CD4-positive, alpha-beta T cell (primary cell): ENCODE data around the gene CCT7. TPM values are rescaled to one million over a fixed set of nuclear protein-coding genes. Genes with fewer than 3 reads are reported as not detected.

Source experiments
- ATAC-seq: fragments of 200-7000 bp; cut with Tn5 transposase; one replicate; pipeline ENCODE4 v1.10.0; 2022; ENCODE audit warnings: mild to moderate bottlenecking; ENCODE audit not compliant: poor library complexity
- CTCF ChIA-PET: fragments of 350-600 bp; sonication (Branson Sonifier 250); formaldehyde crosslinking; loops from one replicate; lab custom pipeline; 2021; ENCODE audit warnings: antibody characterized with exemption, inconsistent platforms; lab: Charles Lee
- POLR2A ChIA-PET: fragments of 350-600 bp; sonication (Branson Sonifier 250); formaldehyde crosslinking; loops from one replicate; lab custom pipeline; 2021; ENCODE audit warnings: antibody characterized with exemption, inconsistent platforms; lab: Charles Lee
- DNase-seq, 14 experiments: peaks; one replicate each; pipeline ENCODE4 v3.0.0-alpha.2; 2013 to 2020; ENCODE audit warnings: mixed read lengths in 2 of 14
- H3K27ac ChIP-seq, 2 donors: one replicate each; pipeline versions ENCODE4 v1.5.1 to v1.7.0; 2013; ENCODE audit warnings: low read length in 2 of 2, low read depth in 1 of 2, mild to moderate bottlenecking in 1 of 2
- H3K27me3 ChIP-seq, 2 experiments: 1 replicate in 1 of 2; 2 replicates in 1 of 2; pipeline versions ENCODE4 v1.6.1 to v1.7.0; 2013; ENCODE audit warnings: low read length in 2 of 2, control low read depth in 1 of 2, mild to moderate bottlenecking in 1 of 2, moderate library complexity in 1 of 2; ENCODE audit not compliant: insufficient read depth in 2 of 2, control insufficient read depth in 1 of 2
- H3K36me3 ChIP-seq: one replicate; pipeline ENCODE4 v1.6.1; 2013; ENCODE audit warnings: low read length, control low read depth; ENCODE audit not compliant: insufficient read depth
- H3K4me1 ChIP-seq: one replicate; pipeline ENCODE4 v1.6.1; 2013; ENCODE audit warnings: low read length, control low read depth; ENCODE audit not compliant: insufficient read depth
- H3K4me3 ChIP-seq: one replicate; pipeline ENCODE4 v1.5.1; 2013; ENCODE audit warnings: mild to moderate bottlenecking, low read length, moderate library complexity
- H3K9me3 ChIP-seq, 2 experiments: 1 replicate in 1 of 2; 2 replicates in 1 of 2; pipeline versions ENCODE4 v1.6.1 to v1.7.0; 2013; ENCODE audit warnings: low read length in 2 of 2, mild to moderate bottlenecking in 2 of 2, control low read depth in 1 of 2, moderate library complexity in 1 of 2; ENCODE audit not compliant: control insufficient read depth in 1 of 2, insufficient read depth in 1 of 2
- H3K27ac Mint-ChIP-seq: one replicate; pipeline ENCODE4 v1.8.0; 2020; ENCODE audit warnings: mixed read lengths
- H3K27me3 Mint-ChIP-seq: one replicate; pipeline ENCODE4 v1.8.0; 2021; ENCODE audit warnings: mixed read lengths
- H3K36me3 Mint-ChIP-seq: one replicate; pipeline ENCODE4 v1.8.0; 2021; ENCODE audit warnings: low read depth, mixed read lengths
- H3K4me1 Mint-ChIP-seq: one replicate; pipeline ENCODE4 v1.8.0; 2021; ENCODE audit warnings: low read depth, mixed read lengths
- H3K4me3 Mint-ChIP-seq: one replicate; pipeline ENCODE4 v1.8.0; 2020; ENCODE audit warnings: mild to moderate bottlenecking, mixed read lengths
- H3K9me3 Mint-ChIP-seq: one replicate; pipeline ENCODE4 v1.8.0; 2020; ENCODE audit warnings: mixed read lengths
- CTCF ChIP-seq: fragments of 200-600 bp; IDR thresholded peaks from one replicate; pipeline ENCODE4 v1.8.0; 2022; ENCODE audit warnings: antibody characterized with exemption, mild to moderate bottlenecking
- intact Hi-C, 2 experiments: fragments of 100-400 bp; cut with DNase I in 1 of 2; cut with micrococcal nuclease in 1 of 2; formaldehyde crosslinking; loops; one replicate each; pipeline versions ENCODE4 v1.15.1 to v1.9.0; 2023 to 2025; cut with DNase I, micrococcal nuclease
- total RNA-seq, 174 experiments: library from RNA in 2 of 174; stranded (reverse) in 2 of 174; gene quantifications; one replicate each; pipeline ENCODE4 v1.2.3 and lab custom pipeline; 2021 to 2026

Gene CCT7
- total RNA-seq, 2 experiments from 2014 or later, result 86.9 to 96.9 TPM

- Histone ChIP-seq H3K9me3 (no peaks in the 10 kb centered on the region), H3K4me3 (no peak overlapping the region), H3K4me1 (peaks cover 10% of the 10 kb centered on the region), H3K36me3 (peaks cover 59% of the 10 kb centered on the region), H3K27me3 (no peaks in the 10 kb centered on the region), H3K27ac (no peak overlapping the region)
- no peak for DNase-seq
- no peaks in the 10 kb centered on the region for H3K27me3 Mint-ChIP-seq
- CTCF ChIA-PET, result no interaction called here
- no peaks in the 10 kb centered on the region for H3K9me3 Mint-ChIP-seq
- no peak overlapping the region for H3K4me3 Mint-ChIP-seq
- no peaks in the 10 kb centered on the region for H3K4me1 Mint-ChIP-seq
- TF ChIP-seq CTCF, result no peak
- intact Hi-C loops, result no loop called here
- peak overlapping the region; percentile 24 for H3K27ac Mint-ChIP-seq
- no peak for ATAC-seq
- POLR2A ChIA-PET, result interaction anchor here (2.5 kb wide), 1 partner anchor 19 kb away, joined by 10 read pairs; the partner anchor contains the start of gene CCT7
- peaks cover 57% of the 10 kb centered on the region for H3K36me3 Mint-ChIP-seq
These were observed 19.3 kb downstream of the CCT7 start for GRCh38 chr2:73253400-73253799.

DNA sequence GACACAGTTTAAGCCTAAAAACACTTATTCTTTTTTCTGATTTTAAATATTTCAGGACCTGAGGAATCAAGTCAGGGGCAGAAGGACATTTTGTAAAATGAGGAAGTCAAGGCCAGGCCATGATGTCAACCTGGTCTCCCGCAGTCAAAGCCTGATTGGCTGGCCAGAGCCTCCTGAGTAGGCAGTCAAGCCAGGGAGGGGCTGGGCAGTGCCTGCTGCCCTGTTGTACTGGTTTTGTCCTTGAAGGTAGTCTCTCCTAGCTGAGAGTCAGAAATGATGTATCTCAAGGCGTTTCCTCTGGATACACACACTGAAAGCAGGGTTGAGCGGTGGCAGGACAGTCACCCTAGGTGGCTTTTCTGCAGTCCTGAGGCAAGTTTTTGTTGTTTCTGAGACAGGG is 19.8 kb downstream of the CCT7 start:
- Mint-ChIP-seq H3K36me3 (peaks cover 53% of the 10 kb centered on the region), H3K27me3 (no peaks in the 10 kb centered on the region), H3K4me1 (no peaks in the 10 kb centered on the region), H3K9me3 (no peaks in the 10 kb centered on the region), H3K4me3 (no peak overlapping the region), H3K27ac (no peak overlapping the region)
- Histone ChIP-seq H3K27ac (no peak overlapping the region), H3K4me3 (no peak overlapping the region), H3K27me3 (no peaks in the 10 kb centered on the region), H3K9me3 (no peaks in the 10 kb centered on the region), H3K36me3 (peaks cover 54% of the 10 kb centered on the region), H3K4me1 (peaks cover 13% of the 10 kb centered on the region)
- intact Hi-C loops, result no loop called here
- no peak for DNase-seq
- no peak for TF ChIP-seq CTCF
- ChIA-PET POLR2A (interaction anchor here (1.1 to 2.5 kb wide), 2 partner anchors 20 to 36 kb away, joined by 3 to 10 read pairs; partner anchors contain the start of gene CCT7), CTCF (no interaction called here)
- no peak for ATAC-seq

GRCh38 chr2:73254343-73255006 is 20.4 kb downstream of the CCT7 start:
- POLR2A ChIA-PET, result interaction anchor here (1.1 to 2.5 kb wide), 2 partner anchors 20 to 35 kb away, joined by 3 to 10 read pairs; partner anchors contain the start of gene CCT7
- no peaks in the 10 kb centered on the region for H3K9me3 Mint-ChIP-seq
- DNase-seq (no peak), ATAC-seq (no peak)
- H3K27me3 Mint-ChIP-seq, result no peaks in the 10 kb centered on the region
- no peak overlapping the region for H3K27ac ChIP-seq
- H3K27ac Mint-ChIP-seq, result no peak overlapping the region
- H3K4me3 Mint-ChIP-seq, result no peak overlapping the region
- peaks cover 48% of the 10 kb centered on the region for H3K36me3 ChIP-seq
- CTCF ChIA-PET, result no interaction called here
- no peak for TF ChIP-seq CTCF
- H3K36me3 Mint-ChIP-seq, result peaks cover 53% of the 10 kb centered on the region
- no peaks in the 10 kb centered on the region for H3K9me3 ChIP-seq
- no peaks in the 10 kb centered on the region for H3K4me1 Mint-ChIP-seq
- H3K4me3 ChIP-seq, result no peak overlapping the region
- peaks cover 13% of the 10 kb centered on the region for H3K4me1 ChIP-seq
- intact Hi-C loops, result no loop called here
- no peaks in the 10 kb centered on the region for H3K27me3 ChIP-seq
